Heart right ventricle (tissue), 16 donors: ENCODE data around the gene TENM4. TPM values are rescaled to one million over a fixed set of nuclear protein-coding genes. Genes with fewer than 3 reads are reported as not detected.

Experiments used
- ATAC-seq, 8 donors: fragments of 200-7000 bp; cut with Tn5 transposase; one replicate each; pipeline ENCODE4 v1.9.1; 2020; ENCODE audit warnings: mild to moderate bottlenecking in 8 of 8, moderate library complexity in 8 of 8, moderate number of reproducible peaks in 1 of 8
- DNase-seq, 2 donors: peaks; one replicate each; pipeline ENCODE4 v3.0.0-alpha.2; 2020
- H3K27ac ChIP-seq, 10 donors: fragments of 200-600 bp; sonication (generic) in 2 of 10; one replicate each; pipeline versions ENCODE4 v1.5.0 to v1.8.0; 2020 to 2022; ENCODE audit warnings: mild to moderate bottlenecking in 3 of 10
- H3K27me3 ChIP-seq, 7 donors: fragments of 200-600 bp; one replicate each; pipeline ENCODE4 v1.8.0; 2021 to 2022; ENCODE audit warnings: mild to moderate bottlenecking in 2 of 7
- H3K36me3 ChIP-seq, 9 donors: fragments of 200-600 bp; sonication (generic) in 1 of 9; one replicate each; pipeline versions ENCODE4 v1.5.0 to v1.8.0; 2020 to 2022; ENCODE audit warnings: mild to moderate bottlenecking in 2 of 9
- H3K4me1 ChIP-seq, 9 donors: fragments of 200-600 bp; sonication (generic) in 1 of 9; one replicate each; pipeline versions ENCODE4 v1.5.0 to v1.8.0; 2020 to 2022; ENCODE audit warnings: mild to moderate bottlenecking in 4 of 9
- H3K4me3 ChIP-seq, 10 donors: fragments of 200-600 bp; sonication (generic) in 2 of 10; one replicate each; pipeline versions ENCODE4 v1.5.0 to v1.8.0; 2020 to 2022; ENCODE audit warnings: mild to moderate bottlenecking in 7 of 10, moderate library complexity in 2 of 10
- H3K9me3 ChIP-seq, 11 donors: fragments of 200-600 bp in 10 of 11; sonication (generic) in 2 of 11; one replicate each; pipeline versions ENCODE4 v1.5.0 to v1.8.0; 2013 to 2022; ENCODE audit warnings: mild to moderate bottlenecking in 2 of 11, control low read depth in 1 of 11, moderate library complexity in 1 of 11
- WGBS, 2 donors: extraction: QIAGEN DNeasy Blood & Tissue Kit; methylation state at CpG; one replicate each; pipeline ENCODE4 v1.1.7; 2013; ENCODE audit warnings: inconsistent platforms in 1 of 2; 5-methylcytosine and 5-hydroxymethylcytosine counted together
- intact Hi-C, 10 donors: fragments of 100-400 bp; cut with DNase I; formaldehyde crosslinking; loops; one replicate each; pipeline versions ENCODE4 v1.11.1 to v1.14.2; 2022
- polyA plus RNA-seq, 2 donors: library from polyadenylated mRNA; stranded (reverse); fragments of 200-250 nt; gene quantifications; one replicate each; pipeline ENCODE4 v1.2.3, GENCODE V29; 2013
- total RNA-seq, 10 donors: library from RNA; stranded (reverse); fragmentation: NEBNext Ultra II Directional in 3 of 10; extraction: Animal tissue kit (Norgen Biotek cat#: 25700) in 3 of 10; gene quantifications; one replicate each; pipeline versions ENCODE4 v1.2.1 to v1.2.4, GENCODE V29; 2021 to 2023
- TF ChIP-seq, protein P1 (sequence below), 9 donors: fragments of 200-600 bp; sonication (generic) in 2 of 9; IDR thresholded peaks; one replicate each; pipeline versions ENCODE4 v1.5.0 to v1.8.0; 2021 to 2022; ENCODE audit warnings: antibody characterized with exemption in 9 of 9, mild to moderate bottlenecking in 5 of 9, moderate library complexity in 1 of 9
- donor health status: Arrhythmogenic right ventricular cardiomyopathy.
- donor health status: ischemic (EF 13 %, LVEDD 7.1; RV severe dilation, severe dysfunction).
- donor health status: healthy with polysubstance abuse.
- donor health status: DM: no; HTN: yes; CAD: no.
- donor health status: DM: no; HTN: no; CAD: no.
- donor health status: ischemic (EF 25% LVEDD 6.9; RV normal size, moderate dysfunction).
- donor health status: ischemic (EF 25% LVEDD 5.7; RV mildly dilated, moderate dysfunction).
- donor health status: healthy.
- donor health status: DM: yes; HTN: yes; CAD: no.
- donor health status: Ischemic cardiomyopathy.
- donor health status: ischemic (EF 35%, LVEDD 5.7; RV mildly dilated, moderate dysfunction).
- donor health status: nonischemic (EF 11% LVEDD 7.7; RV severe dilation, severe dysfunction).
- donor health status: DM: yes; HTN: yes; CAD: no.
- donor health status: PGD.
- donor health status: ischemic (EF 29% LVEDD 5.4; RV normal size, mild dysfunction).
- donor health status: nonischemic (EF 23%, LVEDD 6.1; RV moderate dilation, normal function).

Gene TENM4
- total and polyA plus RNA-seq, 12 donors: 0.10 to 3.6 (median 0.91) TPM

GRCh38 chr11:79449040-79449439, 8.2 kb upstream of the TENM4 start:
- Histone ChIP-seq H3K36me3 (no peaks in the 10 kb centered on the region), H3K4me3 (no peak overlapping the region), H3K9me3 (no peaks in the 10 kb centered on the region), H3K4me1 (no peaks in the 10 kb centered on the region), H3K27me3 (peaks cover 0 to 35% (median 27%) of the 10 kb centered on the region in 7 donors), H3K27ac (no peak overlapping the region)
- intact Hi-C loops: no loop called here
- DNase-seq (no peak), ATAC-seq (no peak)
- 81 to 89% methylated on average over 5 of the region's 5 CpGs for WGBS, 2 donors
- TF ChIP-seq, protein P1, sequence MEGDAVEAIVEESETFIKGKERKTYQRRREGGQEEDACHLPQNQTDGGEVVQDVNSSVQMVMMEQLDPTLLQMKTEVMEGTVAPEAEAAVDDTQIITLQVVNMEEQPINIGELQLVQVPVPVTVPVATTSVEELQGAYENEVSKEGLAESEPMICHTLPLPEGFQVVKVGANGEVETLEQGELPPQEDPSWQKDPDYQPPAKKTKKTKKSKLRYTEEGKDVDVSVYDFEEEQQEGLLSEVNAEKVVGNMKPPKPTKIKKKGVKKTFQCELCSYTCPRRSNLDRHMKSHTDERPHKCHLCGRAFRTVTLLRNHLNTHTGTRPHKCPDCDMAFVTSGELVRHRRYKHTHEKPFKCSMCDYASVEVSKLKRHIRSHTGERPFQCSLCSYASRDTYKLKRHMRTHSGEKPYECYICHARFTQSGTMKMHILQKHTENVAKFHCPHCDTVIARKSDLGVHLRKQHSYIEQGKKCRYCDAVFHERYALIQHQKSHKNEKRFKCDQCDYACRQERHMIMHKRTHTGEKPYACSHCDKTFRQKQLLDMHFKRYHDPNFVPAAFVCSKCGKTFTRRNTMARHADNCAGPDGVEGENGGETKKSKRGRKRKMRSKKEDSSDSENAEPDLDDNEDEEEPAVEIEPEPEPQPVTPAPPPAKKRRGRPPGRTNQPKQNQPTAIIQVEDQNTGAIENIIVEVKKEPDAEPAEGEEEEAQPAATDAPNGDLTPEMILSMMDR (IDR thresholded peaks at IDR 0.05): no peak

- 46 to 53% methylated on average over 5 of the region's 5 CpGs for WGBS, 2 donors
- H3K27ac ChIP-seq: no peak overlapping the region
- ATAC-seq (no peak), DNase-seq (no peak)
- intact Hi-C loops: no loop called here
- TF ChIP-seq, protein P1 (IDR thresholded peaks at IDR 0.05): no peak
- H3K4me3 ChIP-seq: no peak overlapping the region
- no peaks in the 10 kb centered on the region for H3K4me1 ChIP-seq
- peaks cover 0 to 7% (median 0%) of the 10 kb centered on the region in 11 donors for H3K9me3 ChIP-seq
- peaks cover 0 to 49% (median 42%) of the 10 kb centered on the region in 7 donors for H3K27me3 ChIP-seq
- H3K36me3 ChIP-seq: no peaks in the 10 kb centered on the region
Measured at GRCh38 chr11:79447038-79447786, 6.4 kb upstream of the TENM4 start.

DNA sequence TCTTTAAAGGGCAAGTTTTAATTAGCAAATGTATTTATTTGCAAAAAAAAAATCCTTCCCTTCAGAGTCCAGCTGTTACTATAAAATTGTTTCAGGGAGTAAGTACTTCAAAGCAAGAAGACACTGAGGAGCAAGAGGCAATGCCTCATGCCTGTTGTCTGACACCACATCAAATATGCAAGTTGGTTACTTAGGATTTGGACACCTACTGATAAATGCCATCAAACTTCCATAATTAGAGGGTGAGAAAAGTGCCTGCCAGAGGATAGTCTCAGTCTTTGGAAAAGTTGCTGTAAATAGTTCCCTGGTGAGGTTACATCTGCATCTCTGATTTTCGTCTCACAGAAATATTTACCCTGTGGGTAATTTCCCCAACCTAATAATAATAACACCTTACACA, 4.1 kb upstream of the TENM4 start:
- intact Hi-C loops: no loop called here
- Histone ChIP-seq H3K4me3 (no peak overlapping the region), H3K27me3 (peaks cover 0 to 67% (median 61%) of the 10 kb centered on the region in 7 donors), H3K27ac (no peak overlapping the region), H3K4me1 (peaks cover 0 to 15% (median 7%) of the 10 kb centered on the region in 9 donors), H3K9me3 (peaks cover 0 to 7% (median 0%) of the 10 kb centered on the region in 11 donors), H3K36me3 (no peaks in the 10 kb centered on the region)
- no peak for ATAC-seq
- TF ChIP-seq, protein P1 (IDR thresholded peaks at IDR 0.05): no peak
- DNase-seq: no peak
- 48 to 52% methylated on average over 1 of the region's 1 CpG for WGBS, 2 donors

DNA sequence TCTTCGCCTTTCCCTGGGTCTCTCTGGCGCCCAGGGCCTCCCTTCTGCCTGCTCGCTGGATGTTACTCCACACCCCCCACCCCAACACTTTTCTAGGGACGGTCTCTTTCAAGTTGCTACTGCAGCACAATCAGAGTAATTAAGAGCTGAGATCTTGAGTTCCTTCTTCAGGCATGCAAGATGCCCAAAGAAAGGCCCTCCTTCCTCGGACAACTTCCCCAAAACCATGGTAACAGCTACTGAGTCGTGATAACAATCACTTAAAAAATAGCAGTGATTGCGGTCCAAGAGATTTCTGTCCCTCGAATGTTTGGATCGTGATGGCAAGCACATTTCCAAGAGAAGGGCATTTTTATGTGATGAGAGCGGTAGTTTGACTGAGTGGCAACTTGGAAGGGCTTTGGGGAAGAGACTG, 638 bp upstream of the TENM4 start:
- H3K9me3 ChIP-seq: peaks cover 0 to 7% (median 0%) of the 10 kb centered on the region in 11 donors
- DNase-seq (peak in 1 of 2 donors; percentile 5), ATAC-seq (no peak)
- H3K27me3 ChIP-seq: peaks cover 10 to 95% (median 85%) of the 10 kb centered on the region in 7 donors
- H3K4me1 ChIP-seq: peaks cover 3 to 50% (median 40%) of the 10 kb centered on the region in 9 donors
- WGBS, 2 donors: 27 to 30% methylated on average over 10 of the region's 10 CpGs
- H3K36me3 ChIP-seq: no peaks in the 10 kb centered on the region
- peak overlapping the region in 2 of 10 donors; percentile 31 to 33 for H3K27ac ChIP-seq
- intact Hi-C loops: no loop called here
- TF ChIP-seq, protein P1 (IDR thresholded peaks at IDR 0.05): no peak
- peak overlapping the region in 8 of 10 donors; percentile 44 to 64 (median 58) for H3K4me3 ChIP-seq
